ENCODE data around the gene OLIG2. TPM values are rescaled to one million over a fixed set of nuclear protein-coding genes. Genes with fewer than 3 reads are reported as not detected.

Gene OLIG2
- total RNA-seq, 5 donors from 2014 or later (not counting 1 experiment from before 2014, with no cell fraction given) = not detected

GRCh38 chr21:33022489-33022827 is 3.3 kb upstream of the OLIG2 start:
- H3K9me3 Mint-ChIP-seq = no peaks in the 10 kb centered on the region
- H3K27ac ChIP-seq (ENCODE audit: low read length) = no peak overlapping the region
- DNase-seq (no peak), ATAC-seq (replicated peaks in 1 of 4) (no peak)
- H3K9me3 ChIP-seq = no peaks in the 10 kb centered on the region
- ChIA-PET POLR2A (no interaction called here), CTCF (interaction anchor here in 1 of 2 donors (0.6 kb wide), 1 partner anchor 746 kb away, joined by 4 read pairs; no protein-coding TSS in a partner anchor)
- H3K36me3 Mint-ChIP-seq = no peaks in the 10 kb centered on the region
- H3K27me3 Mint-ChIP-seq = peaks cover 68 to 80% of the 10 kb centered on the region in 2 donors
- H3K4me1 ChIP-seq (ENCODE audit: control insufficient read depth in 1 of 2, extremely low read depth in 1 of 2, insufficient read depth in 2 of 2, low read length in 2 of 2) = peaks cover 2 to 66% of the 10 kb centered on the region in 2 experiments
- no peaks in the 10 kb centered on the region for H3K36me3 ChIP-seq (ENCODE audit: control insufficient read depth in 2 of 2, extremely low read depth in 1 of 2, insufficient read depth in 1 of 2, low read length in 1 of 2)
- no peak overlapping the region for H3K27ac Mint-ChIP-seq
- H3K4me3 ChIP-seq (ENCODE audit: control insufficient read depth in 1 of 2, extremely low read depth in 1 of 2, low read length in 1 of 2) = no peak overlapping the region
- H3K4me1 Mint-ChIP-seq = peaks cover 51 to 59% (median 57%) of the 10 kb centered on the region in 3 donors
- peaks cover 22 to 89% of the 10 kb centered on the region in 2 experiments for H3K27me3 ChIP-seq (replicated peaks in 1 of 2; ENCODE audit: control insufficient read depth in 2 of 2, extremely low read depth in 1 of 2, insufficient read depth in 2 of 2, low read length in 1 of 2)
- H3K4me3 Mint-ChIP-seq = peak overlapping the region; percentile 21 to 67 (median 56)
- 12% methylated on average over 17 of the region's 17 CpGs for WGBS (ENCODE audit: insufficient coverage)

- no peaks in the 10 kb centered on the region for H3K9me3 Mint-ChIP-seq
- ATAC-seq (replicated peaks in 1 of 4) (no peak), DNase-seq (no peak)
- H3K27me3 ChIP-seq (replicated peaks in 1 of 2; ENCODE audit: control insufficient read depth in 2 of 2, extremely low read depth in 1 of 2, insufficient read depth in 2 of 2, low read length in 1 of 2) = peaks cover 21 to 89% of the 10 kb centered on the region in 2 experiments
- no peaks in the 10 kb centered on the region for H3K36me3 Mint-ChIP-seq
- no peaks in the 10 kb centered on the region for H3K36me3 ChIP-seq (ENCODE audit: control insufficient read depth in 2 of 2, extremely low read depth in 1 of 2, insufficient read depth in 1 of 2, low read length in 1 of 2)
- peak overlapping the region in 1 of 2 donors; percentile 35 for H3K4me3 ChIP-seq (ENCODE audit: control insufficient read depth in 1 of 2, extremely low read depth in 1 of 2, low read length in 1 of 2)
- peaks cover 51 to 59% (median 57%) of the 10 kb centered on the region in 3 donors for H3K4me1 Mint-ChIP-seq
- no peaks in the 10 kb centered on the region for H3K9me3 ChIP-seq
- POLR2A ChIA-PET = no interaction called here
- CTCF ChIA-PET = no interaction called here
- peaks cover 2 to 70% of the 10 kb centered on the region in 2 experiments for H3K4me1 ChIP-seq (ENCODE audit: control insufficient read depth in 1 of 2, extremely low read depth in 1 of 2, insufficient read depth in 2 of 2, low read length in 2 of 2)
- H3K4me3 Mint-ChIP-seq = peak overlapping the region; percentile 21 to 67 (median 56)
- H3K27ac Mint-ChIP-seq = no peak overlapping the region
- no peak overlapping the region for H3K27ac ChIP-seq (ENCODE audit: low read length)
- WGBS (ENCODE audit: insufficient coverage) = 5% methylated on average over 46 of the region's 52 CpGs
- H3K27me3 Mint-ChIP-seq = peaks cover 65 to 76% of the 10 kb centered on the region in 2 donors
Measured at GRCh38 chr21:33022828-33023573, 2.7 kb upstream of the OLIG2 start.

GRCh38 chr21:33023574-33024200 is 2.0 kb upstream of the OLIG2 start:
- no peaks in the 10 kb centered on the region for H3K36me3 Mint-ChIP-seq
- Histone ChIP-seq H3K4me3 (ENCODE audit: control insufficient read depth in 1 of 2, extremely low read depth in 1 of 2, low read length in 1 of 2) (peak overlapping the region in 1 of 2 donors; percentile 35), H3K4me1 (ENCODE audit: control insufficient read depth in 1 of 2, extremely low read depth in 1 of 2, insufficient read depth in 2 of 2, low read length in 2 of 2) (peaks cover 4 to 77% of the 10 kb centered on the region in 2 experiments), H3K36me3 (ENCODE audit: control insufficient read depth in 2 of 2, extremely low read depth in 1 of 2, insufficient read depth in 1 of 2, low read length in 1 of 2) (no peaks in the 10 kb centered on the region), H3K27ac (ENCODE audit: low read length) (no peak overlapping the region), H3K27me3 (replicated peaks in 1 of 2; ENCODE audit: control insufficient read depth in 2 of 2, extremely low read depth in 1 of 2, insufficient read depth in 2 of 2, low read length in 1 of 2) (peaks cover 17 to 92% of the 10 kb centered on the region in 2 experiments), H3K9me3 (no peaks in the 10 kb centered on the region)
- ChIA-PET POLR2A (no interaction called here), CTCF (no interaction called here)
- no peaks in the 10 kb centered on the region for H3K9me3 Mint-ChIP-seq
- peaks cover 61 to 75% of the 10 kb centered on the region in 2 donors for H3K27me3 Mint-ChIP-seq
- peaks cover 56 to 64% (median 63%) of the 10 kb centered on the region in 3 donors for H3K4me1 Mint-ChIP-seq
- no peak for ATAC-seq (replicated peaks in 1 of 4)
- H3K4me3 Mint-ChIP-seq = peak overlapping the region; percentile 25 to 67 (median 34)
- no peak overlapping the region for H3K27ac Mint-ChIP-seq
- 5% methylated on average over 38 of the region's 49 CpGs for WGBS (ENCODE audit: insufficient coverage)
- no peak for DNase-seq

GRCh38 chr21:33024201-33025103 is 1.3 kb upstream of the OLIG2 start:
- Histone ChIP-seq H3K27me3 (replicated peaks in 1 of 2; ENCODE audit: control insufficient read depth in 2 of 2, extremely low read depth in 1 of 2, insufficient read depth in 2 of 2, low read length in 1 of 2) (peaks cover 23 to 94% of the 10 kb centered on the region in 2 experiments), H3K36me3 (ENCODE audit: control insufficient read depth in 2 of 2, extremely low read depth in 1 of 2, insufficient read depth in 1 of 2, low read length in 1 of 2) (no peaks in the 10 kb centered on the region), H3K4me1 (ENCODE audit: control insufficient read depth in 1 of 2, extremely low read depth in 1 of 2, insufficient read depth in 2 of 2, low read length in 2 of 2) (peaks cover 11 to 81% of the 10 kb centered on the region in 2 experiments), H3K9me3 (no peaks in the 10 kb centered on the region), H3K4me3 (ENCODE audit: control insufficient read depth in 1 of 2, extremely low read depth in 1 of 2, low read length in 1 of 2) (no peak overlapping the region), H3K27ac (ENCODE audit: low read length) (no peak overlapping the region)
- peak overlapping the region; percentile 25 to 67 (median 34) for H3K4me3 Mint-ChIP-seq
- H3K9me3 Mint-ChIP-seq = no peaks in the 10 kb centered on the region
- POLR2A ChIA-PET = no interaction called here
- CTCF ChIA-PET = no interaction called here
- no peak for ATAC-seq (replicated peaks in 1 of 4)
- DNase-seq = peak in 1 of 35 experiments; percentile 26
- peak overlapping the region in 1 of 2 donors; percentile 71 for H3K27ac Mint-ChIP-seq
- peaks cover 56 to 63% (median 63%) of the 10 kb centered on the region in 3 donors for H3K4me1 Mint-ChIP-seq
- no peaks in the 10 kb centered on the region for H3K36me3 Mint-ChIP-seq
- 10% methylated on average over 25 of the region's 40 CpGs for WGBS (ENCODE audit: insufficient coverage)
- H3K27me3 Mint-ChIP-seq = peaks cover 54 to 75% of the 10 kb centered on the region in 2 donors

GRCh38 chr21:33025106-33025488 is 638 bp upstream of the OLIG2 start:
- DNase-seq (no peak), ATAC-seq (replicated peaks in 1 of 4) (no peak)
- peaks cover 58 to 78% of the 10 kb centered on the region in 2 donors for H3K27me3 Mint-ChIP-seq
- peaks cover 12 to 80% of the 10 kb centered on the region in 2 experiments for H3K4me1 ChIP-seq (ENCODE audit: control insufficient read depth in 1 of 2, extremely low read depth in 1 of 2, insufficient read depth in 2 of 2, low read length in 2 of 2)
- no peaks in the 10 kb centered on the region for H3K9me3 ChIP-seq
- CTCF ChIA-PET = interaction anchor here (0.6 to 0.7 kb wide), 2 partner anchors 8 to 15 kb away, joined by 3 to 5 read pairs; no protein-coding TSS in a partner anchor
- peak overlapping the region in 1 of 3 donors; percentile 67 for H3K4me3 Mint-ChIP-seq
- H3K36me3 Mint-ChIP-seq = no peaks in the 10 kb centered on the region
- no peaks in the 10 kb centered on the region for H3K9me3 Mint-ChIP-seq
- WGBS (ENCODE audit: insufficient coverage) = 15% methylated on average over 19 of the region's 22 CpGs
- H3K4me3 ChIP-seq (ENCODE audit: control insufficient read depth in 1 of 2, extremely low read depth in 1 of 2, low read length in 1 of 2) = no peak overlapping the region
- peaks cover 60 to 66% (median 65%) of the 10 kb centered on the region in 3 donors for H3K4me1 Mint-ChIP-seq
- peaks cover 26 to 94% of the 10 kb centered on the region in 2 experiments for H3K27me3 ChIP-seq (replicated peaks in 1 of 2; ENCODE audit: control insufficient read depth in 2 of 2, extremely low read depth in 1 of 2, insufficient read depth in 2 of 2, low read length in 1 of 2)
- no peaks in the 10 kb centered on the region for H3K36me3 ChIP-seq (ENCODE audit: control insufficient read depth in 2 of 2, extremely low read depth in 1 of 2, insufficient read depth in 1 of 2, low read length in 1 of 2)
- H3K27ac Mint-ChIP-seq = no peak overlapping the region
- no peak overlapping the region for H3K27ac ChIP-seq (ENCODE audit: low read length)
- POLR2A ChIA-PET = no interaction called here

DNA sequence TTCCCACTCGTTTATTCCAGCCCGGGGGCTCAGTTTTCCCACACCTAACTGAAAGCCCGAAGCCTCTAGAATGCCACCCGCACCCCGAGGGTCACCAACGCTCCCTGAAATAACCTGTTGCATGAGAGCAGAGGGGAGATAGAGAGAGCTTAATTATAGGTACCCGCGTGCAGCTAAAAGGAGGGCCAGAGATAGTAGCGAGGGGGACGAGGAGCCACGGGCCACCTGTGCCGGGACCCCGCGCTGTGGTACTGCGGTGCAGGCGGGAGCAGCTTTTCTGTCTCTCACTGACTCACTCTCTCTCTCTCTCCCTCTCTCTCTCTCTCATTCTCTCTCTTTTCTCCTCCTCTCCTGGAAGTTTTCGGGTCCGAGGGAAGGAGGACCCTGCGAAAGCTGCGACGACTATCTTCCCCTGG is 716 bp downstream of the OLIG2 start:
- H3K36me3 Mint-ChIP-seq = no peaks in the 10 kb centered on the region
- ChIA-PET POLR2A (no interaction called here), CTCF (no interaction called here)
- ATAC-seq (replicated peaks in 1 of 4) (no peak), DNase-seq (no peak)
- Histone ChIP-seq H3K4me1 (ENCODE audit: control insufficient read depth in 1 of 2, extremely low read depth in 1 of 2, insufficient read depth in 2 of 2, low read length in 2 of 2) (peaks cover 12 to 69% of the 10 kb centered on the region in 2 experiments), H3K27ac (ENCODE audit: low read length) (no peak overlapping the region), H3K27me3 (replicated peaks in 1 of 2; ENCODE audit: control insufficient read depth in 2 of 2, extremely low read depth in 1 of 2, insufficient read depth in 2 of 2, low read length in 1 of 2) (peaks cover 25 to 94% of the 10 kb centered on the region in 2 experiments), H3K9me3 (no peaks in the 10 kb centered on the region), H3K4me3 (ENCODE audit: control insufficient read depth in 1 of 2, extremely low read depth in 1 of 2, low read length in 1 of 2) (peak overlapping the region in 1 of 2 donors; percentile 29), H3K36me3 (ENCODE audit: control insufficient read depth in 2 of 2, extremely low read depth in 1 of 2, insufficient read depth in 1 of 2, low read length in 1 of 2) (no peaks in the 10 kb centered on the region)
- peaks cover 53 to 58% (median 56%) of the 10 kb centered on the region in 3 donors for H3K4me1 Mint-ChIP-seq
- no peaks in the 10 kb centered on the region for H3K9me3 Mint-ChIP-seq
- H3K4me3 Mint-ChIP-seq = peak overlapping the region in 2 of 3 donors; percentile 14 to 67
- peaks cover 54 to 81% of the 10 kb centered on the region in 2 donors for H3K27me3 Mint-ChIP-seq
- H3K27ac Mint-ChIP-seq = peak overlapping the region in 1 of 2 donors; percentile 46
- 12% methylated on average over 13 of the region's 21 CpGs for WGBS (ENCODE audit: insufficient coverage)
